Ramos (cell line): ENCODE results near the gene APOLD1.
"Not testable (repeated sequence)": the region's sequence is repeated elsewhere in the genome, so short reads cannot be mapped to it uniquely, and the experiment has no call there.

Experiments used
- in situ Hi-C: fragments of 300-500 bp; cut with MboI; formaldehyde crosslinking; loops from one replicate; pipeline ENCODE4 v1.14.3; 2022; ENCODE audit warnings: low sequenced_read_pairs; ENCODE audit not compliant: unreplicated experiment

The APOLD1 gene

GRCh38 chr12:12836571-12836970 lies 51.1 kb downstream of the APOLD1 start:
- in situ Hi-C loops = no loop called here

- in situ Hi-C loops = no loop called here
Measured at GRCh38 chr12:12837025-12837812, 51.8 kb downstream of the APOLD1 start.

- in situ Hi-C loops = no loop called here
Measured at GRCh38 chr12:12837813-12838153, 52.3 kb downstream of the APOLD1 start.

- in situ Hi-C loops = no loop called here
Measured at GRCh38 chr12:12839003-12839395, 53.5 kb downstream of the APOLD1 start.

- in situ Hi-C loops = not testable (repeated sequence)
Measured at GRCh38 chr12:12839439-12839838, 54.0 kb downstream of the APOLD1 start.

GRCh38 chr12:12839873-12840579 lies 54.6 kb downstream of the APOLD1 start:
- in situ Hi-C loops = no loop called here

GRCh38 chr12:12840580-12840899 lies 55.1 kb downstream of the APOLD1 start:
- in situ Hi-C loops = no loop called here
